Neural progenitor cell (in vitro differentiated cells): ENCODE results near the gene MRPL3.

Source experiments
- EZH2 ChIP-seq: fragments of 200-600 bp; sonication (generic); IDR thresholded peaks from 2 replicates; pipeline ENCODE4 v1.6.1; 2017; ENCODE audit warnings: antibody characterized with exemption, mild to moderate bottlenecking, moderate library complexity
- EZH2phosphoT487 ChIP-seq: fragments of 200-600 bp; sonication (generic); IDR thresholded peaks from 2 replicates; pipeline ENCODE4 v1.6.1; 2017; ENCODE audit warnings: antibody characterized with exemption
- TF ChIP-seq, protein P1 (sequence below): fragments of 200-600 bp; sonication (generic); IDR thresholded peaks from 2 replicates; pipeline ENCODE4 v1.5.1; 2017; ENCODE audit warnings: antibody characterized with exemption, mild to moderate bottlenecking

- TF ChIP-seq, protein P1, sequence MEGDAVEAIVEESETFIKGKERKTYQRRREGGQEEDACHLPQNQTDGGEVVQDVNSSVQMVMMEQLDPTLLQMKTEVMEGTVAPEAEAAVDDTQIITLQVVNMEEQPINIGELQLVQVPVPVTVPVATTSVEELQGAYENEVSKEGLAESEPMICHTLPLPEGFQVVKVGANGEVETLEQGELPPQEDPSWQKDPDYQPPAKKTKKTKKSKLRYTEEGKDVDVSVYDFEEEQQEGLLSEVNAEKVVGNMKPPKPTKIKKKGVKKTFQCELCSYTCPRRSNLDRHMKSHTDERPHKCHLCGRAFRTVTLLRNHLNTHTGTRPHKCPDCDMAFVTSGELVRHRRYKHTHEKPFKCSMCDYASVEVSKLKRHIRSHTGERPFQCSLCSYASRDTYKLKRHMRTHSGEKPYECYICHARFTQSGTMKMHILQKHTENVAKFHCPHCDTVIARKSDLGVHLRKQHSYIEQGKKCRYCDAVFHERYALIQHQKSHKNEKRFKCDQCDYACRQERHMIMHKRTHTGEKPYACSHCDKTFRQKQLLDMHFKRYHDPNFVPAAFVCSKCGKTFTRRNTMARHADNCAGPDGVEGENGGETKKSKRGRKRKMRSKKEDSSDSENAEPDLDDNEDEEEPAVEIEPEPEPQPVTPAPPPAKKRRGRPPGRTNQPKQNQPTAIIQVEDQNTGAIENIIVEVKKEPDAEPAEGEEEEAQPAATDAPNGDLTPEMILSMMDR, result no peak
- no peak for TF ChIP-seq EZH2phosphoT487
- no peak for TF ChIP-seq EZH2
Measured at GRCh38 chr3:131540143-131540542, 37.4 kb upstream of the MRPL3 start.
